GM19328 (cell line): Measurements from ENCODE around the gene OR52L1.

Source experiments
- ATAC-seq: cut with Tn5 transposase; IDR thresholded peaks from one replicate; pipeline ENCODE4 v1.9.1; 2021; ENCODE audit warnings: mild to moderate bottlenecking, moderate library complexity; ENCODE audit not compliant: unreplicated experiment

OR52L1 gene

DNA sequence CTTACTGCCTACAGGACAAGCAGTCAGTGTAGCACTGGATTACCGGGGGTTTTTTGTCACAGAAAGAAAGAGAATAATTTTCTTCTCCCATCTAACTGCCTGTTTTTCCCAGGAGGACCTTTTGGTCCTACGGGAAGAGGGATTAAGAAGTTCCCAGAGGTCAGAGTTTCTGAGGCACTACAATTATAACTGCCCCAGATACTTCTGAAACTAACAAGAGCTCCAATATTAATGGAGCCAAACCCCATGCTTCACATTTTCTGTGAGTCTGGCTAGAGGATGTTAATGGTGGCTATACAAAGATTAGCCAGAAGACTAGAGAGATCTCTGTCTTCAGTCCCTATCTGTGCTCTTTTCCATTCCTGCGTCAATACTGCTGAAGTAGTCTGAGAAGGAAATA is 44.8 kb downstream of the OR52L1 start, which contains the start of gene OR56A3:
OR56A3 (plus strand) TSS at position 301 of the 400 bp plus-strand sequence. CDS start 5,096 bp downstream, outside the sequence.
- no peak for ATAC-seq

- no peak for ATAC-seq
Measured at GRCh38 chr11:5940748-5941147, 46.0 kb downstream of the OR52L1 start.

- no peak for ATAC-seq
Measured at GRCh38 chr11:5938603-5938965, 48.2 kb downstream of the OR52L1 start.

DNA sequence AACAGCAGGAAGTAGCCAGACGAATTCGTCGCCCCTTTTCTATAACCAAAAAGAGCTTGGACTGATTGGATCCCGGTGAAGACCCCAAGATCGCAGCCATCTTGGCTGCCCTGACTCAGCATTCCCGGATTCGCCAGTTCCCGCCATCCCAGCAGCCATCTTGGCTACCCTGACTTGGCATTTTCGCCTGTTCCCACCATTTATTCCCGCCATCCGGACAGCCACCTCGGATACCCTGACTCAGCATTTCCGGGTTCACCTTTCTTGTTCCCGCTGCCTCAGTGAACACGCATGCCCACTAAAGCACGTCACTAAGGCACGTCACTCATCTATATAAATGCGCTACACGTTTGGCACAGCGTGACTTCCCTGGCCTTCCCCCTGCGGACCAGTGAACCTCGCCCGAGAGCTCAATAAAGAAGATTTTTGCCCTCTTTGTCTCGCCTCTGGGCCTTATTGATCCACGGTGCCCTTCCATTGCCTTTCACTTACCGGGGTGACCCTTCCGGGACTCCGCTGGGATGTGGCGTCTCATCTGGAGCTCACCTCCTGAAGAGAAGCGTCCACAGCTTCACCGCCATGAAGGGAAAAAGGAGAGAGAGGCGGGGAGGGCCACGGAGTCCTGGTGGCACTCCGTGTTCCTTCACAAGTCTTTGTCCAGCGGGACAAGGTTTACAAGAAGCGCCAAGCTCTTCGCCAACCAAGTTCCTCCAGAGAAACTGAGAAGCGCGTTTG is 48.8 kb downstream of the OR52L1 start:
- no peak for ATAC-seq
